Measurements from ENCODE around the gene COMMD1.
"Not testable (repeated sequence)": the region's sequence is repeated elsewhere in the genome, so short reads cannot be mapped to it uniquely, and the experiment has no call there.

The COMMD1 gene

DNA sequence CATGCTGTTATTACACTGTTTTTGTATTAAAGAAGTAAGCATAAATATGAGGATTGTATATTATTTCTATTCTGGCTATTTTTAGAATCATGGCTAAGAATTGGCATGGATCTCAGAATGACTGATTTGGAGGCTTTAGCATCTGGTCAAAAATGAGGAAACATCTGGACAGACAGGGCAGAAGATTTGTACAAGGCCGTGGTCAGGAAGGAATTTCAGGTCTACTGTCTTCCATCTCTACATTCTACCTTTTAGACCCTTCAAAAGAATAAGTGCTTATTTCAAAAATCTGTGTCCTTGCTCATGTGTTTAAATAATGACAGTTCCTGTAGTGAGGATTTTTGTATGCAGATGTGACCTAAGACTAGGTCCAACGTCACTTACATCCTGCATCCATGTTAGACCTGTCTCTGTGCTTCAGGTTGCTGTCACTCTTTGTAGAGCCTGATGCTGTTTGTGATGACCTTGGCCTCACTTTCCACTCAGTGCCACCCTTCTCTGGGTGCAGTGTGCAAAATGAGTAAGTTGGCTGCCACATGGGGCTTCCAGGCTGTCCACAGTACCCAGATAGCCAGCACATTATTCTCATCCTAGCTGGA lies 235.8 kb downstream of the COMMD1 start:
- no peak for DNase-seq (ENCODE audit: low read depth)

DNA sequence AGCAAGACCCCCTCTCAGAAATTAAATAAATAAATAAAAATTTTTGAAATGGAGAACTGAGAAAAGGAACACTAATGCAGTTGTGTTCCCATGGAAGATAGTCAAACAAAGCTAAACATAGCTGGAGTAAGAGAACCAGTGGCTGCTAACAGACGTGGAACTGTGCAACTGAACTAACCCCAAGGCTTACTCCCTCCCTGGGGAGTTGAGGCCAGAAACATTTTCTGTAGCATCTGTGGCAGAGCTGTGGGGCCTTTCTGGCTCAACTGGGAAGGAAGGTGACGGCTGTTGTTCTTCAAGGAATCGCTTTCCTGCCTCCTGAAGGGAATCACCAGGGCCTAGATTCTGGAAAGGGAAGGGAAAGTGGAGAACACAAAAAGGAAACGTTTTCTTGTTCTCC lies 236.6 kb downstream of the COMMD1 start:
- DNase-seq (ENCODE audit: low read depth) = no peak

DNA sequence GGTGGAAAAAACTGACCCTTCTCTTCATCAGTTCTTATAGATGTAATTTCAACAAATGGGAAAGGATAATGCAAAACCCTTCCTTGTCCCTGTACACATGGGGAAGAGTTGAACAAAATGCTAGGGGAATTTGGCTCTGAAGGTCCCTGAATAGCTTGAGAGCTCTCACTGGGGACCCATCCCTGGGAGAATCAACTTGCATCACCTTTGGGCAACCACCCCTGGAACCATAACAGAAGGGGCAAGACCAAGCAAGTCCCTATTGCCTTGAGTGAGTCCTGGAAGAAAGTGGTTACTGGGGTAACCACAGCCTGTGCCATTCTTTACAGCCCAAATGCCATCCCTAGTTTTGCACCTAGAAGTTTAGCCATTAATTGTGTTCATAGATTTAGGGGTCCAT lies 238.2 kb downstream of the COMMD1 start:
- no peak for DNase-seq (ENCODE audit: low read depth)

DNA sequence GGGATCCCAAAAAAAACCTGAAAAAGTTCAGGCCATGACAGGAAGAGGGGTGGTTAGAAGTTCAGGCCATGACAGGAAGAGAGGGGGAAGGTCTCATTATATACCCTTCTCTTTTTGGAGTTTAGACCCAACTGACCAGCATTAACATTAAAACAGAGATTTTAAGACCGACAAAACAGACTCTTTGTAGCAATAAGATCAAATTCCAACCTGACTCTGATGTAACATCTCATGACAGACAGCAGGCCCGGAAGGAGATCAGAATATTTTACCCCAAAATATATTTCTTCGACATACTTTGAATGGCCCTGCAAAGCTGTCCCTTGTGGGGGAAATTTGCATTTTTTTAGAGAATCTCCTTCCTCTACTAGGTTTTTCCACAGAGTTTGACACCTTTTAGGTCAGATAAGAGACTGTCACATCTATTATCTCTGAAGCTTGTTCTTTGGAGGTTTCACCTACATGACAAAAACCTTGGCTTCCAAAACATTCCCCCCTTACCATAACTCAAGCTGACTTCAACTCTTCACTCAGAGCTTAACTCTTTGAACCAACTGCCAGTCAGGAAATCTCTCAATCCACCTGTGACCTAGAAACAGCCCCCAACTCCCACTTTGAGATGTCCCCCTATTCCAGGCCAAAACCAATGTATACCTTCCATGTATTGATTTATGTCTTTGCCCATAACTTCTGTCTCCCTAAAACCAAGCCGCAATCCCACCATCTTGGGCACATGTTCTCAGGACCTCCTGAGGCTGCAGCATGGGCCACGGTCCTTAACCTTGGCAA lies 239.4 kb downstream of the COMMD1 start:
- no peak for DNase-seq (ENCODE audit: low read depth)

DNA sequence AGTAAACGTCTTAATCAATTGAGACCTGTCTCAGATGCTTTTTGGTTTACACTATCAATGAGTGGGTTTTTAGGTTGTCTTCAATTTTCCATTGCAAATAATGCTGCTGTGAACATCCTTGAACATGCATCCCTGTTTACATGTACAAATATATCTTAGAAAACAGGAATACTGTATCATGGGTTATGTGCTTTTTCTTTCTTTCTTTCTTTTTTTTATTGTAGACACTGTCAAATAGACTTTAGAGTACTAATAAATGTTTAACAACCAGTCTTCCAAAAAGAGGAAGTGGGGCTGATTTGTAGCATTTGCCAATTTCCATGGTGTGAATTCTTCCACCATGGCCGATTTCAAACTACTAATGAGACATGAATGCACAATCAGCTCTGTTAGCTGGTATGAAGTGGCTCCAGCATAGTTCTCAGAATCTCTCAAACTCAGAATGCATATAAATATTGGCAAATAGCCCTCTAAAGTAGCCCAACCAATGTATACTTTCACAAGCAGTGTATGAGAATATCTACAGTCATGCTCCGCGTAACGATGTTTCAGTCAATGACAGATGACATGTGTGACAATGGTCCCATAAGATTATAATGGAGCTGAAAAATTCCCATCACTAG lies 240.1 kb downstream of the COMMD1 start:
- DNase-seq (ENCODE audit: low read depth) = no peak

DNA sequence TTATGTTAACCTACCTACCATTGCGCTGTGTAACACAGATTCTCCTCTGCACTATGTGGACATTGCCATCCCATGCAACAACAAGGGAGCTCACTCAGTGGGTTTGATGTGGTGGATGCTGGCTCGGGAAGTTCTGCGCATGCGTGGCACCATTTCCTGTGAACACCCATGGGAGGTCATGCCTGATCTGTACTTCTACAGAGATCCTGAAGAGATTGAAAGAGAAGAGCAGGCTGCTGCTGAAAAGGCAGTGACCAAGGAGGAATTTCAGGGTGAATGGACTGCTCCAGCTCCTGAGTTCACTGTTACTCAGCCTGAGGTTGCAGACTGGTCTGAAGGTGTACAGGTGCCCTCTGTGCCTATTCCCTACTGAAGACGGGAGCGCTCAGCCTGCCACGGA lies 241.3 kb downstream of the COMMD1 start:
- DNase-seq (ENCODE audit: low read depth) = not testable (repeated sequence)

DNA sequence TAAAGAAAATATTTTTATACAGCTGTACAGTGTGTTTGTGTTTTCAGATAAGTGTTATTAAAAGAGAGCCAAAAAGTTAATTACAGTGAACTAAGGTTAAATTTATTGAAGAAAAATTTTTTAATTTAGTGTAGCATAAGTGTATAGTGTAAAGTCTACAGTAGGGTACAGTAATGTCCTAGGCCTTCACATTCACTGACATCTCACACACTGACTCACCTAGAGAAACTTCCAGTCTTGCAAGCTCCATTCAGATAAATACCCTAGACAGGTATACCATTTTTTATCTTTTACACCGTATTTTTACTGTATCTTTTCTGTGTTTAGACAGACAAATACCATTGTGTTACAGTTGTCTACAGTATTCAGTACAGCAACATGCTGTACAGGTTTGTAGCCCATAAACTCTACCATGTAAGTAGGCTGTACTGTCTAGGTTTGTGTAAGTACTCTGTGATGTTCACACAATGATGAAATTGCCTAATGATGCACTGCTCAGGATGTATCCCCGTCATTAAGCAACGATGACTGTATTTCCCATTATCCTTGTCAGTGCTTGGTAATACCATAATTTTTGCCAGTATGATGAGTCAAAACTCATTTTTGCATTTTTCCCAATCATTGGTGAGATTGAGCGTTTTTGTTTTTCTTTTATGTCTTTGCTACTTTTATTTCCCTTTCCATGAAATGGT lies 242.3 kb downstream of the COMMD1 start:
- no peak for DNase-seq (ENCODE audit: low read depth)

DNA sequence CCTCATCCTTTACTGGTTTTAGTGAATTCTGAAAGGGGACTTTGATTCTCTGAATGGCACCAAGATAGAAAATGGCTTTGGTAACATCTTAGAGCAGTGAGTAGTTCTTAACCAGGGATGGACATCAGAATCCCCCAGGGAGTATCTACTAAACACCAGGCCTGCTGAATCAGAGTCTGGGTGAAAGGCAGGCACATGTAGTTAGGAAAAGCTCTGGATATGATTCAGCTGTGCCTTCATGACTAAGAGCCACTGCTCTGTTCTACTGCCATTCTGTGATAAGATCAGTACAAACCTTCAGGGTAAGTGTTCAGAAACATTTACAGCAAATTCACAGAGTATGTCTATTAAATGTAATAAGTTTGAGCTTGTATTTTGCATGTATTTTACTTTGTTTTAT lies 244.2 kb downstream of the COMMD1 start:
- DNase-seq (ENCODE audit: low read depth) = no peak

DNA sequence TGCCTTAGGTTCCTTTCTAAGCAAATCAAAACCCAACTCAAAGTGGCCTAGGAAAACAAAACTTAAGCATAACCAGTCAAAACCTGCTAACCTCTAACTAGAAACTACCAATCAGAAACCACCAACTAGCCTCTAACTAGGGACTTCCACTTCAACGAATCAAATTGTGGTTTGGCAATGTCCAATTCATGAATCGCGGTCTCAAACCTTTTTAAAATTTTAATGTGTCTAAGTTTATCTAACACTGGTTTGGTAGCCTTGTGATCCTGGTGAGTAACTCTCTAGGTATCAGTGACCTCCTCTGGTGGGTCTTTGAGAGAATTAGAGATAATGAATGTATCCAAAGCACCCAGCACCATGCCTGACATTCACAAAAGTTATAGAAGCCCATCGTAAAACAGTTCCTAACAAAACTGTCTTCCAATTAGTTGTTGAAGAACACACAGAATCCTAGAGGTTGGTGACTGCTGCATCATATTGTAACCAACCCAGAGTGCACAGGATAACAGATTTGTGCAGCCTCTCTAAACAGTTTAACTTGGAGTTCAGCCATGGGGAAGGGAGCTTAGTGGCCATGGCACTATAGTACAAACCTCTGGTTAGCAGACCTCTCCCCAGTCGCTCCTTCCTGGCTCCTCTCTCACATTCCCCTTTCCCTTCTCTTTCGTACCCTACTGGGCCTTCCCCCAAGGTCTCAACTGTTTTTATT lies 245.3 kb downstream of the COMMD1 start:
- no peak for DNase-seq (ENCODE audit: low read depth)

DNA sequence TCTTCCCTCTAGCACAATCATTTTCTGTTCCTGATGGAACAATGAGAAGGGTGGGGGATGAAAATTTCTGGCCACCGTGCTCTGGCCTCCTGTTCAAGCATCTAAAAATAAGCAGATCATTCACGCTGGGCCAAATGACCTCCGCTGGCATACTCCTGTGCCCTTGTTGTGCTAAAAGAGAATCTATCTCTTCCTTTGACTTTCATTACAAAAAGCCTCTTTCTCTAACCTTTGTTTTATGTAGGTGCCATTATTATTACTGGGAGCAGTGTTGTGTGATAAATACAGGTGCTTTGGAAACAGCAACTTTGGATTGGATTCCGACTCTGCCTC lies 245.8 kb downstream of the COMMD1 start:
- no peak for DNase-seq (ENCODE audit: low read depth)

DNA sequence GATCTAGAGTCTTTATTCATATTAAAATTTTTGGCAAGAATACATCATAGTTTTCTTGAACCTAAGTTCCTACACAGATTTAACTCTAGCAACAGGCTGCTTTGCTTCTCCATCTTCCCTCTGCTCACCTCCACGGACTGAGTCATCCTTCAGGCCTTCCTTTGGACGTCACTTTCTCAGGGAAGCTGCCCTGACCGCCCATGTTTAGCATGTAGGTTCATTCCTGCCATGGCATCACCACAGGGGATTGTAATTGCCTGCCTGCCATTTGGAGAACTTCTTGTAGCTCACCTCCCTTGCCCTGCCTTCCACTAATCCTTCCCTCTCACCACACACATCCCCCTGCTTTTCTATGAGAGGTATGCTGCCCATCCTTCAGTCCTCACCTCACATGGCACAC lies 246.5 kb downstream of the COMMD1 start:
- DNase-seq (ENCODE audit: low read depth) = no peak

DNA sequence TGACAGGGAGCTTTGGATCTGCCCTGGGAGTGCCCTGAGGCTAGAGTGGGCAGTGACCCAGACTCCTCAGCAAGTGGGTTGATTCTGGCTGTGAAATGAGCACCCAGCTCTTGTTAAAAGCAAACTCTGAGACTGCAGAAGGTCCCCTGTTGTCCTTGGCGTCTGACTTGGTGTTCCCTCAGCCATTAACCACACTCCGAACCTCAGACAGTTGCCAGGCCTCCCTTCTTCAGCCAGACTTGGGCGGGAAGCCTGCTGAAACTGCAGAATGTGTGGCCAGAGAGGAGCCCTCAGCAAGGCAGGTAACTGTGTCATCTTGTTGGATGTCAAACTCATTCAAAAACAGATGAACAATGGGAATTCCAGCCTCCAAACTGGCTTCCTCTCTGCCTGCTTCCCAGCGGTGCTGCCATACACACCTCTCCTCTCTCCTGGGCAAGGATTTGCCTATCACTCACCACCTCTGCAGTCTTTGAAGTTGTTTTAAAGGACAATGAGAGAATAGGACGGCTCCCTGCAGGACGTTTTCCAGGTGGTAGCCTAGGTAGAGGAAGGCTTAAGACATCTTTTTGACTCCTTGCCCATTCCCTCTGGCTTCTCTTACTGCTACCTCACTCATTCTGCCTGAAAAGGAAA lies 251.5 kb downstream of the COMMD1 start:
- DNase-seq (ENCODE audit: low read depth) = no peak

DNA sequence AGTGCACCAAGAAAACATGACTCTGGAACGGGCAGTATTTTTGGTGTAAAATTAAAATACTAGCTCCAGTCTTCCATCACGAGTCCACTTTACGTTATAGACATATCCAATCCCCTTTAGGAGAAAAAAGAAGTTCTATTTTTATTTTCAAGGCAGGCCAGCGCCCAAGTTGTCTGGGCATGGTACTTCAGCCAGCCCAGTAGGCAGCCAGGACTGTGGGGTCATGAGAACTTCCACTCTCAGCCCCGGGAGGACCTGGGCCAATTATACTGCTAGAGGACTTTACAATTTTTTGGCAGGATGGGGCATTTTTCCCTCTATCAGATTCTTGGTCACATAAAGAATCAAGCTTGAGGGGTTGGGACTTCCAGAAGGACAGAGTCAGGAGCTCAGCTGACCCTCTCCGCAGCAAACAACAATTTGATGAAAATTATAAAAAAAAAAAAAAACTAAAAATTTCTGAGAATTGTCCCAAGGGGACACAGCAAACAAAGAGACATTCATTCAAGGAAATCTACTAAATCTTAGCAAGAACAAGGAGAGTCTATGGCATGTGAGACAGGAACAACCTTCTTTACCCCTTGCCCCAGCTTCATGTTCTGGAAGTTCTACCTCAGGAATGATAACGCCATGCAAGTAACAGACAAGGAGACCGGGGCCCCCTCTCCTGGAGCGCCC lies 253.1 kb downstream of the COMMD1 start:
- no peak for DNase-seq (ENCODE audit: low read depth)

DNA sequence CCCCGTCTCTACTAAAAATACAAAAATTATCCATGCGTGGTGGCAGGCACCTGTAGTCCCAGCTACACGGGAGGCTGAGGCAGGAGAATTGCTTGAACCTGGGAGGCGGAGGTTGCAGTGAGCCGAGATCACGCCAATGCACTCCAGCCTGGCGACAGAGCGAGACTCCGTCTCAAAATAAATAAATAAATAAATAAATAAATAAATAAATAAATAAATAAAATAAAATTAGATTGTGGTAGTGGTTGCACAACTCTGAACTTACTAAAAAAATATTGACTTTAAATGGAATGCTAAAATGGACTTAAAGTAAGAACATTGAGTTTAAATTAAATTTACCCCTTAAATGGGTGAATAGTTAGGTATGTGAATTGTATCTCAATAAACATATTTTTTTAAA lies 255.2 kb downstream of the COMMD1 start:
- not testable (repeated sequence) for DNase-seq (ENCODE audit: low read depth)

DNA sequence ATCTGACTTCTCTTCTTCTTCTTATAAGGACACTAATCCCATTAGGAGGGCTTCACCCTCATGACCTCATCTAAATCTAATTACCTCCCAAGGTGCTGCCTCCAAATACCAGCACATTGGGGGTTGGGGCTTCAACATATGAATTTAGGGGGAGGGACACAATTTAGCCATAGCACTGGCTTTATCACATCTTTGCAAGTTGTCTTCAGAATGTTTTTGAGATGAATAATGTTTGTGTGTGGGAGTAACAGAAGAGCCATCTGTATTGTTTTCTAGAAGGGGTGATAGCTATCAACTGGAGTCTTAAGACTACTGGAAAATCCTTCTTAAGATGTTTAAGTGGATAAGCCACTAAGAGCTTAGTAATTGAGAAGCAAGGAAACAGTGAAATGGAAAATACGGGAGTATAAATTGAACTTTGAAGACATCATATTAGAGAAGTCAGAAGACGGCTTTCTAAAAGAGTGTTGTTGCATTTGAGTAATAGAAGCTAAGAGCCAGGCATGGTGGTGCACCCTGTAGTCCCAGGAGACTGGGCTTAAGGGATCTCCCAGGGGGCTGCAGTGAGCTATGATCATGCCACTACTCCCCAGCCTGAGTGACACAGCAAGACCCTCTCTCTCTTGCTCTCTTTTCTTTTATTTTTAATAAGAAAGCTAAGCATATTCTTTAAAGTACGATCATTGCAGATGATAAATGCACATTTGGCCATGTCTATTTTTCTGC lies 257.8 kb downstream of the COMMD1 start:
- no peak for DNase-seq (ENCODE audit: low read depth)

DNA sequence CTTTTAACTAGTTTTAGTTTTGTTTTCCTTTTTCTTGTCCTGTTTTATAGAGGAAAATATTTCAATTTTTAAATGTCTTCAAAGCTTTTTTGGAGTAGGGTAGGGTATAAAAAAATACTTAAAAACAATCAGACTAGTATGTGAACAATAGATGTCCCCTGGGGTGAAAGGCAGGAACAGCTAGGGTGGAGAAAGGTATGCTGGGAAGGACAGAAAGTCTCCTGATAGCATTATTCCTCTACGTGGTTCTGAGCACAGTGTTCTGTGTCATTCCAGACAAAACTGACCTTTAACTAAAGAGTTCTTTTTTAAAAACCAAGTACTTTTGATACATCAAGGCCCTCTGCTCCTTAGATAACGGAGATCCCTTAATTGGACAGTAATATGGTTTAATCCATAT lies 258.4 kb downstream of the COMMD1 start:
- DNase-seq (ENCODE audit: low read depth) = no peak

DNA sequence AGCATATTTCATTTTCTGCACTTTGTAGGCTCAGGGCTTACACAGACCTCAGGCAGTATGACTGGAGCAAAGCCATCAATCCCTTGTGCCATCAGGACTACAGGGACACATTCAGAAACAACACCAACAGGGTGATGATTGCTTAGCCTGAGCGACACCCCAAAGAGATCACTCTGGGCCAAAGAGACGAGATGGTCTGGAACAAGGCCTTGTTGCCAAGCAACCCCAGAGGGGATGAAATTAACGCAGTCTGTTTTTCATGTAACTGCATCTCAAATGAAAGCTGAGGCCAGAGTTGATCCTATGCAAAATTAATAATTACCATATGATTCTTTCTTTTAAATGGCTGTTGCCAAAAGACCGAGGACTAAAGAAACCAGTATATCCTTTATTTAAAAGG lies 270.3 kb downstream of the COMMD1 start:
- DNase-seq (ENCODE audit: low read depth) = no peak

DNA sequence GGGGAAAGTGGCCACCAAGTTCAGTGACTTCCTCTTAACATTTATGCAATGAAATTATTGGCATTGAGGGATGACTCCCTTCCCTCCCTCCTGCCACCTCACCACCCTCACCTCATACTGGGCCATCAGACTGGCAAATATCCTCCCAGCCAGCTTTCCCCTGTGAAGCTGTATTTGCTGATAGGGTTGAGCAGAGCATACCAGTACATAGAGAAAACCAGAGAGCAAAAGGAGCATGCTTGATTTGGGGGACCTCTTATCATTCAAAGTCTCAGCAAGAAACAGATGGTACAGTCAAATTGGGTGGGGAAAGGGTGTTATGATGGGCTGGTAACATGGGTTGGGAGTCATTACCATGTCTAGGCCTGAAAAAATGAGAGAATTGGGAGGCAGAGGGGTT lies 271.3 kb downstream of the COMMD1 start:
- no peak for DNase-seq (ENCODE audit: low read depth)

DNA sequence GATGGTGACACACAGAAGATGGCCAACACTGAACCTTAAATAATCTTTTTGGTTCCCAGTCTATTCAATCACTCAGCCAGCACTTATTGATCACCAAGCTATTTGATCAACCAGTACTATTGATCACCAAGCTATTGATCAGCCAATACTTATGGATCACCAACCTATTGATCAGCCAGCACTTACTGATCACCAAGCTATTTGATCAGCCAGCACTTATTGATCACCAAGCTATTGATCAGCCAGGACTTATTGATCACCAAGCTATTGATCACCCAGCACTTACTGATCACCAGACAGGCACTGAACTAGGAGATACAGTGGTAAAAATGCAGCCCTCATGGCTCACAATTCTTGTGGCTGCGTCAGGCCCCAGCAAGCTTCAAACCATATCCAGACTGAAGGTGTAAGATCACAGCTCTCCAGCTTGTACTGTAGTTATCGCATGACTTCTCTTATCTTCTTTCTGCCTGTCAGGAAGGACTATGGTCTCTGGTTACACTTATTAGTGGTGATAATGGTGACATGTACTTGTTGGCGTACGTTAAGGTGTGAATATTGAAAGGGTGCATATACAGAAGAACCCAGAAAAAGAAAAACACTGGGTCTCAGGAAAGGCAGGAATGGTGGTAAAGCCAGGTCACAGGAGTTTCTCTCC lies 272.0 kb downstream of the COMMD1 start:
- no peak for DNase-seq (ENCODE audit: low read depth)

DNA sequence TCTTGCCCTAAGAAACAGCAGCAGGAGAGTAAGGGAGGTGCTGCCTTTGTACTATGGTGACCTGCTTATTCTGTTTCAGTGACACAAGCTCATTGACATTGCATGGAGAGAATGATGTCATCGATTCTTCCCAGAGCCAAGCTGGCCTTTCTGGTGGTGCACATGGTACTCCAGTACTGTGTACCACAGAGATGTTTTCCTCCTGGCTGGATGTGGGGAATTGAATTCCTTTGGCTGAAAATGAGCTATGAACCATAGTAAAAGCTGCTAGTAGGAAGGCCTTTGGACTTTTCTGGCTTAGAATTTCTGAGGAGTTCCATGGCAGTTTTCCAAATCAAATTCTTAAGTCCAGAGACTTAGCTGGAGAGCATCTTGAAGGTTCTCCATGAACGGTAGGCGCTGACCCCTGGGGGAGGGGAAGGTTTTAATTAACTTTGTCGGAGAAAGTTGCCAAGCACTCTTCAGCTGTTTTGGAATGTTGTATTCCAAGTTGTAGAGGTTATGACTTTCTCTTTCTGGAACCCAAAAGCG lies 273.3 kb downstream of the COMMD1 start:
- DNase-seq (ENCODE audit: low read depth) = no peak

Measured in stimulated activated CD8-positive, alpha-beta memory T cell treated with anti-CD3 and anti-CD28 coated beads, Interleukin-4, amount 100 ng/mL, for 24 hours (primary cell).